HG02884 (cell line): Measurements from ENCODE around the gene C10orf120.

Source experiments
- ATAC-seq: cut with Tn5 transposase; IDR thresholded peaks from one replicate; pipeline ENCODE4 v1.9.1; 2021; ENCODE audit warnings: mild to moderate bottlenecking, moderate library complexity; ENCODE audit not compliant: unreplicated experiment

Gene C10orf120

GRCh38 chr10:122703483-122704448 is 4.1 kb upstream of the C10orf120 start:
- no peak for ATAC-seq

GRCh38 chr10:122702275-122702674 is 2.6 kb upstream of the C10orf120 start:
- no peak for ATAC-seq

GRCh38 chr10:122701652-122702051 is 2.0 kb upstream of the C10orf120 start:
- ATAC-seq: no peak

- ATAC-seq: no peak
Observed at GRCh38 chr10:122696687-122697086, 3.0 kb downstream of the C10orf120 start.

GRCh38 chr10:122692744-122693143 is 6.9 kb downstream of the C10orf120 start:
- no peak for ATAC-seq

GRCh38 chr10:122689146-122689820 is 10.4 kb downstream of the C10orf120 start:
- no peak for ATAC-seq

GRCh38 chr10:122688293-122688989 is 11.2 kb downstream of the C10orf120 start:
- ATAC-seq: no peak

- ATAC-seq: no peak
Observed at GRCh38 chr10:122682522-122682921, 17.1 kb downstream of the C10orf120 start.

GRCh38 chr10:122678266-122678665 is 21.4 kb downstream of the C10orf120 start:
- ATAC-seq: no peak

- no peak for ATAC-seq
Observed at GRCh38 chr10:122675278-122675677, 24.4 kb downstream of the C10orf120 start.

- ATAC-seq: no peak
Observed at GRCh38 chr10:122674781-122675180, 24.9 kb downstream of the C10orf120 start.

GRCh38 chr10:122673731-122674130 is 25.9 kb downstream of the C10orf120 start:
- no peak for ATAC-seq

- no peak for ATAC-seq
Observed at GRCh38 chr10:122673269-122673668, 26.4 kb downstream of the C10orf120 start.

- ATAC-seq: no peak
Observed at GRCh38 chr10:122672655-122673054, 27.0 kb downstream of the C10orf120 start.

- ATAC-seq: no peak
Observed at GRCh38 chr10:122671355-122671754, 28.3 kb downstream of the C10orf120 start.

GRCh38 chr10:122669842-122670241 is 29.8 kb downstream of the C10orf120 start:
- no peak for ATAC-seq

GRCh38 chr10:122669045-122669444 is 30.6 kb downstream of the C10orf120 start:
- ATAC-seq: no peak

GRCh38 chr10:122665946-122666345 is 33.7 kb downstream of the C10orf120 start:
- no peak for ATAC-seq

GRCh38 chr10:122665329-122665860 is 34.3 kb downstream of the C10orf120 start:
- ATAC-seq: no peak

- no peak for ATAC-seq
Observed at GRCh38 chr10:122664501-122664900, 35.1 kb downstream of the C10orf120 start.

GRCh38 chr10:122663516-122664130 is 36.0 kb downstream of the C10orf120 start:
- ATAC-seq: no peak
